Vagina (tissue), 2 donors: ENCODE measurements around the gene KRT6B. TPM values are rescaled to one million over a fixed set of nuclear protein-coding genes. Genes with fewer than 3 reads are reported as not detected.

Experiments used
- DNase-seq, 2 donors: peaks; one replicate each; pipeline ENCODE4 v3.0.0-alpha.2; 2017; ENCODE audit errors: extremely low spot score in 2 of 2
- H3K27ac ChIP-seq: fragments of 200-600 bp; sonication (generic); one replicate; pipeline ENCODE4 v1.5.1; 2019
- H3K27me3 ChIP-seq: fragments of 200-600 bp; sonication (generic); one replicate; pipeline ENCODE4 v1.5.1; 2019
- H3K36me3 ChIP-seq, 2 donors: fragments of 200-600 bp; sonication (generic); one replicate each; pipeline ENCODE4 v1.5.1; 2017 to 2019
- H3K4me1 ChIP-seq: fragments of 200-600 bp; sonication (generic); one replicate; pipeline ENCODE4 v1.5.1; 2019
- H3K4me3 ChIP-seq, 2 donors: fragments of 200-600 bp; sonication (generic); 1 replicate in 1 of 2; 2 replicates in 1 of 2; pipeline ENCODE4 v1.5.1; 2016 to 2019
- H3K9me3 ChIP-seq: fragments of 200-600 bp; sonication (generic); one replicate; pipeline ENCODE4 v1.5.1; 2019
- POLR2A ChIP-seq, 2 donors: fragments of 450-650 bp; IDR thresholded peaks; one replicate each; pipeline ENCODE4 v1.6.1; 2017; ENCODE audit warnings: antibody characterized with exemption in 2 of 2, mild to moderate bottlenecking in 2 of 2, moderate library complexity in 2 of 2
- POLR2AphosphoS5 ChIP-seq, 2 donors: sonication (generic); formaldehyde crosslinking; IDR thresholded peaks; one replicate each; pipeline ENCODE4 v1.9.0; 2017; ENCODE audit warnings: antibody characterized with exemption in 2 of 2, mild to moderate bottlenecking in 2 of 2, low read depth in 1 of 2; ENCODE audit not compliant: insufficient read depth in 1 of 2
- intact Hi-C: fragments of 100-400 bp; cut with DNase I; formaldehyde crosslinking; loops from one replicate; pipeline ENCODE4 v1.15.1; 2023
- total RNA-seq: library from RNA; depleted of rRNA; stranded (reverse); fragments of >200 nt; gene quantifications from one replicate; pipeline ENCODE4 v1.2.3, GENCODE V29; 2016
- TF ChIP-seq, protein P1 (sequence below), 3 experiments: fragments of 450-650 bp in 2 of 3; fragments of 200-600 bp in 1 of 3; sonication (generic) in 1 of 3; IDR thresholded peaks; one replicate each; pipeline ENCODE4 v1.5.1; 2017 to 2019; ENCODE audit warnings: antibody characterized with exemption in 3 of 3, mild to moderate bottlenecking in 2 of 3, moderate library complexity in 2 of 3

Gene KRT6B
- total RNA-seq, 1 donor from 2014 or later: 184 TPM

DNA sequence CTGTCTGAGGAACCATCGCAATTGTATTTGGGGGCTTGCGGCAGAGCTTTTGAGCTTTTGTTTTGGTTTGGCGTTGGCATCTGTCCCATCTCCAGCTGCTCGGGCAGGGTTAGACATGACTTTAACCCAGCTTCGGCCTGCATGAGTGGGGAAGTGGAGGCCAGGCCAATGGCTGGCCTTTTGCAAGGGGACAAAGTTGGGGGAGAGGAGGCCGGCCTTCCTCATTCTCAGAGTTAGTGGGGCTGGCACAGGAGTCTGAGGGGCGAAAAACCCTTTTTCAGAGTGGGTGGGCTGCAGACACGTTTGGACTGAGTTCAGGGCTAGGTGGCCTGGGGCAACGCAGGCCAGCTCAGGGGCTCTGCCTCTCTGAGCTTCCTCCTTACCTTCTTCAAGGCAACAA, 51.0 kb downstream of the KRT6B start:
- DNase-seq: no peak
- TF ChIP-seq POLR2A (IDR thresholded peaks at IDR 0.05): no peak
- TF ChIP-seq POLR2AphosphoS5 (IDR thresholded peaks at IDR 0.05; ENCODE audit: insufficient read depth in 1 of 2, low read depth in 1 of 2): no peak
- TF ChIP-seq, protein P1, sequence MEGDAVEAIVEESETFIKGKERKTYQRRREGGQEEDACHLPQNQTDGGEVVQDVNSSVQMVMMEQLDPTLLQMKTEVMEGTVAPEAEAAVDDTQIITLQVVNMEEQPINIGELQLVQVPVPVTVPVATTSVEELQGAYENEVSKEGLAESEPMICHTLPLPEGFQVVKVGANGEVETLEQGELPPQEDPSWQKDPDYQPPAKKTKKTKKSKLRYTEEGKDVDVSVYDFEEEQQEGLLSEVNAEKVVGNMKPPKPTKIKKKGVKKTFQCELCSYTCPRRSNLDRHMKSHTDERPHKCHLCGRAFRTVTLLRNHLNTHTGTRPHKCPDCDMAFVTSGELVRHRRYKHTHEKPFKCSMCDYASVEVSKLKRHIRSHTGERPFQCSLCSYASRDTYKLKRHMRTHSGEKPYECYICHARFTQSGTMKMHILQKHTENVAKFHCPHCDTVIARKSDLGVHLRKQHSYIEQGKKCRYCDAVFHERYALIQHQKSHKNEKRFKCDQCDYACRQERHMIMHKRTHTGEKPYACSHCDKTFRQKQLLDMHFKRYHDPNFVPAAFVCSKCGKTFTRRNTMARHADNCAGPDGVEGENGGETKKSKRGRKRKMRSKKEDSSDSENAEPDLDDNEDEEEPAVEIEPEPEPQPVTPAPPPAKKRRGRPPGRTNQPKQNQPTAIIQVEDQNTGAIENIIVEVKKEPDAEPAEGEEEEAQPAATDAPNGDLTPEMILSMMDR (IDR thresholded peaks at IDR 0.05): no peak
- Histone ChIP-seq H3K36me3 (no peaks in the 10 kb centered on the region), H3K4me1 (peaks cover 8% of the 10 kb centered on the region), H3K9me3 (no peaks in the 10 kb centered on the region), H3K4me3 (no peak overlapping the region), H3K27ac (no peak overlapping the region), H3K27me3 (no peaks in the 10 kb centered on the region)
- intact Hi-C loops: loop anchor here (5.0 kb wide), 1 partner anchor 671 kb away; no protein-coding TSS in a partner anchor

DNA sequence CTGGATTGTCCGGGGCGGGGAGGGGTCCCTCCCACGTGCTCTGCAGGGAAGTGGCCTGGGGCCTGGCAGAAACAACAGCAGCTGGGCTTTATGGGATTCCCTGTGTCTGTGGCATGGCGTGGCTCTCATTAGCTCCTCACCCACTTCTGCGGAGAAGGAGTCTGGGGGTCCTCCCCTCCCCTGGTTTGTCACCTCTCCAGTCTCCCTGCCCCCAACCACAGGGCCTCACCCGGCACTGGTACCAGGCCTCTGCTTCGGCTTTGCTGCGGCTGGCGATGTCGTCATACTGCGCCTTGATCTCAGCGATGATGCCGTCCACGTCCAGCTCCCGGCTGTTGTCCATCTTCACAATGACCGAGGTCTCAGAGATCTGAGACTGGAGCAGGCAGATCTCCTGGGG, 52.2 kb downstream of the KRT6B start:
- no peaks in the 10 kb centered on the region for H3K9me3 ChIP-seq
- no peak for DNase-seq
- no peak overlapping the region for H3K4me3 ChIP-seq
- TF ChIP-seq, protein P1 (IDR thresholded peaks at IDR 0.05): no peak
- TF ChIP-seq POLR2AphosphoS5 (IDR thresholded peaks at IDR 0.05; ENCODE audit: insufficient read depth in 1 of 2, low read depth in 1 of 2): no peak
- no peak for TF ChIP-seq POLR2A (IDR thresholded peaks at IDR 0.05)
- H3K27me3 ChIP-seq: no peaks in the 10 kb centered on the region
- intact Hi-C loops: loop anchor here (5.0 kb wide), 1 partner anchor 673 kb away; no protein-coding TSS in a partner anchor
- H3K4me1 ChIP-seq: peaks cover 11% of the 10 kb centered on the region
- H3K27ac ChIP-seq: no peak overlapping the region
- H3K36me3 ChIP-seq: no peaks in the 10 kb centered on the region

DNA sequence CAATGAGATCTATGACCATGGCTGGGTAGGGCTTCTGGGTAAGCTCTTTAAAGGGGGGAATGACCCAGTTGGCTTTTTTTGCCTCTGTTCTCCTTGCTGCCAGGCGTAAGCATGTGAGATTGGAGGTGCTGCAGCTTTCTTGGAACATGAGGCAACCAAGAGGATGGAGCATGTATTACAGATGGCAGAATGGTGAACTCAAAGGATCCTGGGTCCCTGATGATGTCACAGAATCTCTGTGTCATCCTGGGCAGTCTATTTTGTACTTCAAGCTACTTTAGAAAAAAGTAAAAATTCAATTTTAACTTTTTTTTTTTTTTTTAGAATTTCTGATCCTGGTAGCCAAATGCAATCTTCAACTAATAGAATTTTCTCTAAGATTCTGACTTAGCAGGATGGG, 53.8 kb downstream of the KRT6B start:
- no peaks in the 10 kb centered on the region for H3K36me3 ChIP-seq
- no peak for DNase-seq
- H3K27me3 ChIP-seq: no peaks in the 10 kb centered on the region
- H3K27ac ChIP-seq: no peak overlapping the region
- TF ChIP-seq POLR2A (IDR thresholded peaks at IDR 0.05) (no peak), POLR2AphosphoS5 (IDR thresholded peaks at IDR 0.05; ENCODE audit: insufficient read depth in 1 of 2, low read depth in 1 of 2) (no peak)
- TF ChIP-seq, protein P1 (IDR thresholded peaks at IDR 0.05): no peak
- intact Hi-C loops: no loop called here
- no peaks in the 10 kb centered on the region for H3K9me3 ChIP-seq
- no peak overlapping the region for H3K4me3 ChIP-seq
- H3K4me1 ChIP-seq: peaks cover 11% of the 10 kb centered on the region

DNA sequence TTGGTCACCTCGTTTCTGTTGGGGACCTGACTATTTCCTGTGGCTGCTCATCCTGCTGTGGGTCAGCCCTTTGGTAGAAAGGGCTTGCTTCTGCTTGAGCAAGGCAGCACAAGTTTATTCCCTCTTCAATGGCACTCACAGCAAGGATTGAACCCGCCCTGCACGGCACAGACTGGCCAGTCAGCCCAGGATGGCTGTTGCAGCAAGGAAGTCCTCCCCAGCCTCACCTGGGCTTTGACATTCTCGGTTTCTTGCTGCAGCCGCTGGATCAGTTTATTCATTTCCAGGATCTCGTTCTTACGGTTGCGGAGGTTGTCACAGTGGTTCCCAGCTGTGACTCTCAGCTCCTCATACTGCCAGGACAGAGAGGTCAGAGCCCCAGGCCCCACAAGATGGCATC, 55.3 kb downstream of the KRT6B start:
- no peaks in the 10 kb centered on the region for H3K9me3 ChIP-seq
- DNase-seq: no peak
- H3K36me3 ChIP-seq: no peaks in the 10 kb centered on the region
- intact Hi-C loops: no loop called here
- TF ChIP-seq POLR2AphosphoS5 (IDR thresholded peaks at IDR 0.05; ENCODE audit: insufficient read depth in 1 of 2, low read depth in 1 of 2) (no peak), POLR2A (IDR thresholded peaks at IDR 0.05) (no peak)
- TF ChIP-seq, protein P1 (IDR thresholded peaks at IDR 0.05): no peak
- H3K4me1 ChIP-seq: peaks cover 18% of the 10 kb centered on the region
- H3K27ac ChIP-seq: no peak overlapping the region
- no peaks in the 10 kb centered on the region for H3K27me3 ChIP-seq
- no peak overlapping the region for H3K4me3 ChIP-seq

Other genes with a start within 250 kb of the KRT6B start
- gene KRT7, start 218.9 kb downstream of the KRT6B start, total RNA-seq: 7.6 TPM
- not detected for gene KRT86, start 177.5 kb downstream of the KRT6B start, total RNA-seq
- not detected for gene KRT81, start 160.6 kb downstream of the KRT6B start, total RNA-seq
- not detected for gene KRT83, start 130.7 kb downstream of the KRT6B start, total RNA-seq
- not detected for gene KRT85, start 84.7 kb downstream of the KRT6B start, total RNA-seq
- gene KRT84, start 66.5 kb downstream of the KRT6B start, total RNA-seq: not detected
- not detected for gene KRT82, start 45.8 kb downstream of the KRT6B start, total RNA-seq
- not detected for gene KRT75, start 17.8 kb downstream of the KRT6B start, total RNA-seq
- gene KRT6C, start 21.7 kb upstream of the KRT6B start, total RNA-seq: 257 TPM
- gene KRT6A, start 41.1 kb upstream of the KRT6B start, total RNA-seq: 7,258 TPM
- 4,247 TPM for gene KRT5, start 68.2 kb upstream of the KRT6B start, total RNA-seq
- not detected for gene KRT71, start 101.0 kb upstream of the KRT6B start, total RNA-seq
- gene KRT74, start 121.7 kb upstream of the KRT6B start, total RNA-seq: not detected
- not detected for gene KRT72, start 149.3 kb upstream of the KRT6B start, total RNA-seq
- gene KRT73, start 166.4 kb upstream of the KRT6B start, total RNA-seq: not detected
- gene KRT2, start 200.1 kb upstream of the KRT6B start, total RNA-seq: 2.0 TPM
- gene KRT1, start 228.3 kb upstream of the KRT6B start, total RNA-seq: 886 TPM